DOHH2 (cell line): ENCODE data around the gene GOLGA8B.
"Not testable (repeated sequence)": the region's sequence is repeated elsewhere in the genome, so short reads cannot be mapped to it uniquely, and the experiment has no call there.

Experiments used
- EZH2phosphoT487 ChIP-seq: fragments of 200-600 bp; sonication (generic); IDR thresholded peaks from 2 replicates; pipeline ENCODE4 v1.6.1; 2017; ENCODE audit warnings: borderline replicate concordance, mild to moderate bottlenecking, antibody characterized with exemption, low read length, moderate library complexity, mixed read lengths
- TF ChIP-seq, protein P1 (sequence below): fragments of 200-600 bp; sonication (generic); IDR thresholded peaks from one replicate; pipeline ENCODE4 v1.5.1; 2014; ENCODE audit warnings: antibody characterized with exemption, mild to moderate bottlenecking, low read depth, low read length; ENCODE audit not compliant: poor library complexity, severe bottlenecking

DNA sequence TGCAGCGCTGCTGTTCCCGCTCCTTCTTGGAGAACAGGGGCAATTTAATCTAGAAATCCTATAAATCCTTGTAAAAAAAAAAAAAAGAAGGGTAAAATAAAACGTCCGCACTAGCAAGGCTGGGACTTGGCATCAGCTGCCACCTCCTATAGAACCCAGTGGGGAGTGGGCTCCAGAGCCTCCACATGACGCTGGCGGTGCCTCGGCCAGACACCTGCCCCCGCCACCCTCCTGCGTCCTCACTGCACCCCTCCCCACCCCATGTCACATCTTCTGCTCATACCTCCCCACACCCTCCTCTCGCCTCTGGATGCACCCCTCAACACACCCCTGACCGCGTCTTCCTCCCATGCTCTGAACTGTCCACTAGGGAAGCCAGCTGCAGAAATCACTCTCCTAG lies 8.4 kb downstream of the GOLGA8B start:
- TF ChIP-seq EZH2phosphoT487 = not testable (repeated sequence)
- TF ChIP-seq, protein P1, sequence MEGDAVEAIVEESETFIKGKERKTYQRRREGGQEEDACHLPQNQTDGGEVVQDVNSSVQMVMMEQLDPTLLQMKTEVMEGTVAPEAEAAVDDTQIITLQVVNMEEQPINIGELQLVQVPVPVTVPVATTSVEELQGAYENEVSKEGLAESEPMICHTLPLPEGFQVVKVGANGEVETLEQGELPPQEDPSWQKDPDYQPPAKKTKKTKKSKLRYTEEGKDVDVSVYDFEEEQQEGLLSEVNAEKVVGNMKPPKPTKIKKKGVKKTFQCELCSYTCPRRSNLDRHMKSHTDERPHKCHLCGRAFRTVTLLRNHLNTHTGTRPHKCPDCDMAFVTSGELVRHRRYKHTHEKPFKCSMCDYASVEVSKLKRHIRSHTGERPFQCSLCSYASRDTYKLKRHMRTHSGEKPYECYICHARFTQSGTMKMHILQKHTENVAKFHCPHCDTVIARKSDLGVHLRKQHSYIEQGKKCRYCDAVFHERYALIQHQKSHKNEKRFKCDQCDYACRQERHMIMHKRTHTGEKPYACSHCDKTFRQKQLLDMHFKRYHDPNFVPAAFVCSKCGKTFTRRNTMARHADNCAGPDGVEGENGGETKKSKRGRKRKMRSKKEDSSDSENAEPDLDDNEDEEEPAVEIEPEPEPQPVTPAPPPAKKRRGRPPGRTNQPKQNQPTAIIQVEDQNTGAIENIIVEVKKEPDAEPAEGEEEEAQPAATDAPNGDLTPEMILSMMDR = not testable (repeated sequence)
